GM21381 (cell line): ENCODE data around the gene MYH7.
"Not testable (repeated sequence)": the region's sequence is repeated elsewhere in the genome, so short reads cannot be mapped to it uniquely, and the experiment has no call there.

Experiments used
- ATAC-seq: cut with Tn5 transposase; IDR thresholded peaks from one replicate; pipeline ENCODE4 v1.9.1; 2021; ENCODE audit warnings: mild to moderate bottlenecking, moderate library complexity; ENCODE audit not compliant: unreplicated experiment

Gene MYH7

DNA sequence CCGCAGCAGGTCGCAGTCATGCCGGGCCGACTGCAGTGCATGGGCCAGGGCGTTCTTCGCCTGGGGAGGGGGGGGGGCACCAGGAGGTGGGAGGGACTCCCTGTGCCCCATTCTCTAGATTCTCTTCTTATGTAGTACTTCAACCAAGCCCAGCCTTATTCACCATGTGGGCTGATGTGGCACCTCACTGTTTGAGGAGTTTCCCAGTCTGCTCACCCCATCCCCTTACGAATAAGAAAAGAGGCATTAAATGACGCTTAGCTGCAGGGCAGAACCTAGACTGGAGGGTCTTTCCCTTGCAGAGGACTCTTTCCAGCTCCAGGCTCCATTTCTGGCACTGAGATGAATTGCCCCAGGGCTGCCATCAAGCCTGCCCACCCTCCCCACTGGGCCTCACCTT is 46.5 kb downstream of the MYH7 start:
- no peak for ATAC-seq

DNA sequence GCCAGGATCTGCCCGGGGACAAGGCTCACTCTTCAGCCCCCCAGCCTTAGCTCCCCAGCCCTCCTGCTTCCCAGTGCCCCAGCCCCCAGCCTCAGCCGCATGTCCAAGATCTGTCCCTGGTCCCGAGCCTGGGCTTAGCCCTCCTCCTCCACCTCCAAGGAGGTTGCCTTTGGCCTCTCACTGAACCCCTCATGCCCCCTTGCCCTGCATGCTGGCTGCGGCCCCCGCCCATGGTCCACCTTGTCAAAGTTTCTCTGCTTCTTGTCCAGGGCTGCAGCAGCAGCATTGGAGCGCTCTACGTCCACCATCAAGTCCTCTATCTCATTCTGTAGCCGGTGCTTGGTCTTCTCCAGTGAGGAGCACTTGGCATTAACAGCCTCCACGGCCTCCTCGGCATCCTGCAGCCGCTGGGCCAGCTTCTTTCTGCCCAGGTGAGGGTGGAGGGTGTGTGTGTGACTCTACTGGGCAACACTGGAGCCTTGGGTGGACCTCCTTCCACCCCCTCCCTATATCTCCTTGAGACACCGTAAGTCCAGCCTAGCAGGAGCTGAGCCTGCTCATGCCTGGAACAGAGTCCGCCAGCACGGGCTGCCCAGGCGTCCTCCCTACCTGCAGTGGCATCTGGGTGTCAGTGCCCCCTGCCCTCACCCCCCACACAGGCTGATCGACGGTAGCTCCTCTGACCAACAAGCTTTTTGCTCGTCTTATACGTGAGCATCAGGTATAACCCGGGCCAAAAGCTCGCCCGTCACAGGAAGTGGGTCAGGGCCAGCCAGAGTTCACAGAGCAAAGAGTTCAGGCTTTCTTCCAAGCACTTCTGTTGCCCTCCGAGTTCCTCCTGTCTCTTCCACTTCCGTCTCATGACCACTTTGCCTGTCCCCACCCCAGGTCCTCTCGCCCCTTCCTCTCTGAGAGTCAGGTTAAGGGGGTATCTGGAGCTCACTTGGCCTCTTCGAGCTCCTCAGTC is 47.3 kb downstream of the MYH7 start:
- ATAC-seq, result no peak

DNA sequence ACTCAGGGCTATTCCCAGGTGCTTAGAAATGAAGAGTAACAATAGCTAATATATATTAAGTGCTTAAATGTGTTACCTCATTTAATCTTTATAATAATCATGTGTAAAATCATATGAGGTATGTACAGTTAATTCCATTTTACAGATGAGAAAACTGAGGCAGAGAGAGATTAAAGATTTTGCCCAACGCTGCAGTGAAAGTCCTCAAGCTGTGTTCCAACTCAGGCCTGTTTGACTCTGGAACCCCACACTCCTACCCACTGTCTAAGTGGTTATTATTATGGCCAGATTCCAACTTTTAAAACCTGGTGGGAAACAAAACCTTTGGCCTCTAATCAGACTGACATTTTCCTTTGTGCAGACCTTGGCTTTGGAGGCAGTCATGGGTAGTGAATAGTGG is 48.5 kb downstream of the MYH7 start:
- ATAC-seq, result no peak

DNA sequence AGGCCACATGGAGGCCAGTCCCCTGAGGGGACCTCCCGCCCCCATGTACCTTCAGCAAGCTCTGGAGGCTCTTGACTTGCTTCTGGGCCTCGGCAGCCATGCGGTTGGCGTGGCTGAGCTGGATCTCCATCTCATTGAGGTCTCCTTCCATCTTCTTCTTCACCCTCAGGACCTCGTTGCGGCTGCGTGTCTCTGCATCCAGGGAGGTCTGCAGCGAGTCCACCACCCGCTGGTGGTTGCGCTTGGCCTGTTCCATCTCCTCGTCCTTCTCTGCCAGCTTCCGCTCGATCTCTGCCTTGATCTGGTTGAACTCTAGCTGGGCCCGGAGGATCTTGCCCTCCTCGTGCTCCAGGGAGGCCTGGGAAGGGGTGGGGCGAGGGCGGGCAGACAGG is 49.2 kb downstream of the MYH7 start:
- not testable (repeated sequence) for ATAC-seq

DNA sequence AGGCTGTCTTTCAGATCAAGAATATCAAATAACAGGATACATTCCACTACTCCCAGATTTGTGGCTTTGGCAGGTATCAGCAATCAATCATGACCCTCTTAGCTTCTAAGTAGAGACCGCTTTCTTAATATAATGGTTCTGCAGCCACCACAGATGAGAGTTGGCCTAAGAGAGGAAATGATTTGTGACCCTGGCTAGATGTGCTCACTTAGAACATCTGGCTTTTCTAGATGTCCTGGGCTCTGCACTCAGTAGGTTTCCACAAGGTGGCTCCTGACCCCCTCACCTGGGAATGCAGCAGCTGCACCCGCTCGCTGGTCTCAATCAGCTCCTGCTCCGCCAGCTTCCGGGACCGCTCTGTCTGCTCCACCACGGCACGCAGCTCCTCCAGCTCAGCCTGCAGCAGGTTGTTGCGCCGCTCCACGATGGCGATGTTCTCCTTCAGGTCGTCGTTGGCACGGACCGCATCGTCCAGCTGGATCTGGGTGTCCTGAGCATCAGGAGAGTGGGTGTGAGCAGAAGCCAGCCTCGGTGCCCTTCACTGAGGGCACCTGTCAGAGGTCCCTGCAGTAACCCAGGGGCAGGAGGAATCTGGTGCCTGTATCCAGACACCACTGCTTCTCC is 49.7 kb downstream of the MYH7 start:
- no peak for ATAC-seq

DNA sequence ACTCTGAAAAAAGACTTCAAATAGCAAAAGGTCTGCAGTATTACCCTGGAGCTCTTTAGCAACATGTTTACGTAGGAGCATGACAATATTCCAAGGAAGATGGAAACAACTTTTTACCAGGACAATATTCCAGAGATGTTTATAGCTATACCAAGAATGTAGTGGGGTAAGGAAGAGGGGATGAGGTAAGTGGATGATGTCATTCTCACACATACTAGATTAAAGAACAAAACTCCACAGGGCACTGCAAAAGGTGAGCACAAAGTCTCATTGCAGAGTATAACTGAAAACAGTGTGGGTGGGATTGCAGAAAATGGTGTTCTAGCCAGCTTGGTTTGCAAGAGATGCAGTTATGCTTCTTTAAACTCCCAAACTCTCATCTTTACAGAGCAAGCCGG is 50.2 kb downstream of the MYH7 start:
- ATAC-seq, result no peak

DNA sequence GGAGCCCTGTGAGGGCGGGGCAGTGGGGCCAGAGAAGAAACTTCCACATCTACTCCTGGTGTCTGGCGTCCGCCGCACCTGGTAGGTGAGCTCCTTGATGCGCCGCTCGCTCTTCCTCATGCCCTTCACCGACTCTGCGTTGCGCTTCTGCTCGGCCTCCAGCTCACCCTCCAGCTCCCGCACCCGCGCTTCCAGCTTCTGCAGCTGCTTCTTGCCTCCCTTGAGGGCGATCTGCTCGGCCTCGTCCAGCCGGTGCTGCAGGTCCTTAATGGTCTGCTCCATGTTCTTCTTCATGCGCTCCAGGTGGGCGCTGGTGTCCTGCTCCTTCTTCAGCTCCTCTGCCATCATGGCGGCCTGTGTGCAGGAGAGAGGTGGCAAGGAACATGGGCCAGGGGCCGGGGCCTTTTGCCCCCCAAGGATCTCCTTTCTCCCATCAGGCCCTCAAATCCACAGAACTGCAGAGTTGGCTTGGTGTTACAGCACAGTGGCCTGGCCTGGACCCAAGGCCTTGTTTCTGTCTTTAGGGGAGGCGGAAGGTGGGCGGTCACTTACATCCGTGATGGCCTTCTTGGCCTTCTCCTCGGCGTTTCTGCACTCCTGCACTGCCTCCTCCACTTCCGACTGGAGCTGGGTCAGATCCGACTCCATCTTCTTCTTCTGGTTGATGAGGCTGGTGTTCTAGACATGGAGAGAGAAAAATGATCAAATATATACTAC is 50.9 kb downstream of the MYH7 start:
- no peak for ATAC-seq

DNA sequence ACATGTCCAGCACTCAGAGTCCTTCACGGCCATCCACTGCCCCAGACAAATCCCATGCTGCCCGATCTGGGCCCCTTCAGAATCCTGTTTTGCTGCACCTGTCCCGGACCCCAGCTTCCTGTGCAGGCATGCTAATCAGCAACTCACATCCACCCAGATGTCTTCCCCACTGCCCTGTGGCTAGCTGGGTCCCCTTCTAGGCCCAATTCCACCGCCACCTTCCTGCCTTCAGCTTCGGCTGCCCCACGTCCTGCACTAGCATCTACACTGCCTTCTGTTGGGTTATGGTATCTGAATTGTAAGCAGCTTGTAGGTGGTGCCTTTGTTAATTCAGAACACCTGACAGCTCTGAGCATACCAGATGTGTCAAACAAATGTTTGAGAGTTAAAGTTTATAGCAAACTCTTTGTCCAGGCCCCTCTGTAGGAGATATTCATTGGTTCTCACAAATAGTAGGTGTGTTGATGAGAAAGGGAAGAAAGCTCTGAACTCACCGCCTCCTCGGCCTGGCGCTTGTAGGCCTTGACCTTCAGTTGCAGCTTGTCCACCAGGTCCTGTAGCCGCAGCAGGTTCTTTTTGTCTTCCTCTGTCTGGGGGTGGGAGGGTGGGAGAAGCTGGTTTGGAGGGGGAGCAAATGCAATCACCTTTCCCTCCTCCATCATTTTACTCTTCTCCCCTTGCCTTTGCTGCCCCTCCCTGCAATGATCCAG is 52.6 kb downstream of the MYH7 start:
- no peak for ATAC-seq

DNA sequence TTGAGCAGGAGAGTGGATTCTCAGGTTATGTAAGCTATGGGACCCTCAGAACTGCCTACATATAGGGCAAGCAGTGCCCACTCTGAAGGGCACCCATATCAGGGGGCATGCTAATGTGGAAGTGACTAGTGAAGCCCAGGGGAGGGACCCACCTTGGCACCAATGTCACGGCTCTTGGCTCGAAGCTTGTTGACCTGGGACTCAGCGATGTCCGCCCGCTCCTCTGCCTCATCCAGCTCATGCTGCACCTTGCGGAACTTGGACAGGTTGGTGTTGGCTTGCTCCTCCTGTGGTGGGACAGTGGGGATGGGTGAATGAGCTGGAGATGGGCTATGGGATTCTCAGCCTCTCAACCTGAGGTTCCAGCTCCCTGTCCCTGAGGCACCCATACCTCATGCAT is 53.2 kb downstream of the MYH7 start:
- no peak for ATAC-seq

DNA sequence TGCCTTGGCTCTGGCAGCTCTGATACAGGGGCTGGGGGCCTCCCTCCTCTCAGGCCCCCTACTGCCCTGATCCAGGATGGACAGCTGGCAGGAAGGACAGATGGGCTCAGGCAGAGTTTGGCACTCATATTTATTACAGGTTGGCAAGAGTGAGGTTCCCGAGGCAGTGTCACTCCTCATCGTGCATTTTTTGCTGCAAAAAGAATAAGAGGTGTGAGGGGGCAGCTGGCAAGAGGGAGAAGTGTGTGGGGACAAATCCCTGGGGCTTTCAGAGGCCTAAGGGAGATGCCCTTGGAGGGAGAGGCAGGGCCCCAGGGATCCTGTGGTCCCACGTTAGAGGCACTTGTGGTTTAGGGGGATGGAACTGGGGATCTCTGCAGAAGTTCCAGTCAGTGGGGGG is 53.6 kb downstream of the MYH7 start:
- no peak for ATAC-seq

DNA sequence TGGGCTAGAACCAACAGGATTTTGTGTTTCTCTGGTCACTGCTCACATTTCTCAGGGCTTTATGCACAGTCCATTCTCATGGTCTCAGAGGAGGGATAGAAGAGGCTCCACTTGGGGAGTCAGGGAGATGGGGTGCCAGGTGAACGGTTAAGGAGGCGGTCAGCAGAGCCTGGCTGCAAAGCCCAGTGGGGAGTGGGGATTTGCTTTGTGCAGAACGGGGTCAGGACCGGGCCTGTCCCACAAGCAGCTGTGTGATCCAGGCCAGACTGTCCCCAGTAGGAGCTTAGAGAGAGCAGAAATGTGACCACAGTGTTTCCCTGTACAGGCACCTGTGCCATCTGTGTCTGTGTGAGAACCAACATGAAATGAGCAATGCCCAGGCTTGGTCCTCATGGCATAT is 54.5 kb downstream of the MYH7 start:
- no peak for ATAC-seq

DNA sequence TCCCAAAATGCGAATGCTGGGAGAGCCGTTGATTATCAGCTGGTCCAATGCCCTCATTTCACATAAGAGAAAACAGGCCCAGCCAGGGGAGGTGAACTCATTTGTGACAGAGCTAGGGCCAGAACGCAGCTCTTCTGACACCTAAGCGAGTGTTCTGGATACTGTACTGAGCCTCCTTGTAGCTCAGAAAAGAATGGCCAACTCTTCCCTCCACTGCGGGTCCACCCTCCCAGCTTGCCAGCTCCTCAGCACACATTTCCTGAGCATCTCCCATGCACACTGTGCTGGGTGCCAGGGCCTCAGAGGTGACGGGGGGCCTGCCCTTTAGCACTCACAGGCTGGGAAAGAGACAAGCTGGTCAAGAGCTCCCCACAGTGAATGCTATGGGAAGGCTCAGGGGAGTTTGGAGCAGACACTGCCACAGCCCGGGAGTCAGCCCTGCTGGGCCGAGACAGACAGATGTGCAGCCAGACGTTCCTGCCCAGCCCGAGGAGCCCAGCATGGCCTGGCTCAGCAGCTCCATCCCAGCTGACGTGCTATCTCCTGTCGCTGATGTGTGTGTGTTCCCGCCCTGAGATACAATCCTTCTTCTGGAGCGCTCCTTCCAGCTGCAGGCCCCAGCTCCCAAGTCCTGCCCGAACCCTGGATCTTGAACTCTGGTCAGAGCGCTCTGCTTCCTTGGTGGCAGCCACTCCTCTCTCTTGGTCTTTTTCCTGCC is 55.1 kb downstream of the MYH7 start:
- no peak for ATAC-seq

DNA sequence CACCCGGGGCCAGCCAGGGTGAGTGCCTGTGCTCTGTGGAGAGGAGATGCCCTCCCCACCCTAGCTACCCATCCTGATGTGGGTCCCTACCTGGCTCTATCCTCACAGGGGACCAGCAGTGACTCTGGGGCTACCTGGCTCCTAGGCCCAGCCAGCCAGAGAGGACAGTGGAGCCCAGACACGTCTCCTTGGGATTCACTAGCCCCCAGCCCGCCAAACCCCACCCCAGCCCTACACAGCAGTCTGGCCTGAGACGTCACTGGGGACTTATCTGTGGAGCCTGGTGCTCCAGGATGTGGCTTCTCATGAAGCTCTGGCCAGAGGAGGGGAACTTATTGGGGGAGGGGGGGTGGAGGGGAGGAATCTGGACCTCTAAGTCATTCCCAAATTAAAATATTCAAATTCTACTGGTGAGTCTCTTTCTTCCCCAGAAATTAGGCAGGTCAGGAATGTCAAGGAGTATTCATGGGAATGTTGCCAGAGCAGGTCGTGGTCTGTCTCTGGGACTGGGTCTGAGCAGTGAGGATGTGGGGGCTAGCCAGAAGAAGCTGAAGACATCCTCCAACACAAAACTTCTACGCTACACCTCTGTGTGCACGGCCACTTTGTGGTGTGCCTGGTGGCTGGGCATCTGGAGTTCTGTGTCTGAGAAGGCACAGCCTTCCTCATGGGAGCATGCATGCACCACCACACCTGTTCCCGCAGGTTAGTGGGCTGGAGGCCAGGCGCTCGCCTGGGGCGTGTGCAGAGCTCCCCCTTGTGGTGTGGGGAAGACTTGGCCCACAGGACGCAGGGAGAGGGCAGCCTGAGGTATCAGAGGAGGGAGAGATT is 55.9 kb downstream of the MYH7 start:
- ATAC-seq, result no peak

DNA sequence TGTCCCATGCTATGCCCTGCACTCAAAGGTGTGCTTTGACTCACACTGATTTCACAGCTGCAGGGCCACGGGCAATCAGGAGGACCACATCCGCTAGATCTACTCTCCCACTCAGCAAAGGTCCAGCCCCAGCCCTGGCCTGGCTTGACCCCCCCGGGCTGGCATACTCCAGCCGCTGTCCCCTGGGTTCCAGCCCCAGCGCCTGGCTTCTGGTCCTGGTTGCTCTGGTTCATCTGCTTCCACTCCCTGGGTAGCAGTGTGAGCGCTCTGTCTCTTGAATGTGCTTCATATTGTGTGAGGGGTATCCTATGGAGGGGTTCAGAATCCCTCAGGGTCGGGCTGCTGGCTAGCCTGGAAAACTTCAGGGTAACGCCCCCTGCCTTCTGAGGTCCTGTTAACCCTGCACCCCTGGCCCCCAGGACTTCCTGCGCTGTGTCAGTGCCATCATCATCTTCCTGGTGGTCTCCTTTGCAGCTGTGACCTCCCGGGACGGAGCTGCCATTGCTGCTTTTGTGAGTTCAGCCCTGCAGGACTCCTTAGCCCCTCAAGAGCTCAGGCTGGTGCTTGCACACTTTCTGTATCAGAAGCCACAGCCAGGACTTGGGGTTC is 56.7 kb downstream of the MYH7 start:
- ATAC-seq, result no peak

DNA sequence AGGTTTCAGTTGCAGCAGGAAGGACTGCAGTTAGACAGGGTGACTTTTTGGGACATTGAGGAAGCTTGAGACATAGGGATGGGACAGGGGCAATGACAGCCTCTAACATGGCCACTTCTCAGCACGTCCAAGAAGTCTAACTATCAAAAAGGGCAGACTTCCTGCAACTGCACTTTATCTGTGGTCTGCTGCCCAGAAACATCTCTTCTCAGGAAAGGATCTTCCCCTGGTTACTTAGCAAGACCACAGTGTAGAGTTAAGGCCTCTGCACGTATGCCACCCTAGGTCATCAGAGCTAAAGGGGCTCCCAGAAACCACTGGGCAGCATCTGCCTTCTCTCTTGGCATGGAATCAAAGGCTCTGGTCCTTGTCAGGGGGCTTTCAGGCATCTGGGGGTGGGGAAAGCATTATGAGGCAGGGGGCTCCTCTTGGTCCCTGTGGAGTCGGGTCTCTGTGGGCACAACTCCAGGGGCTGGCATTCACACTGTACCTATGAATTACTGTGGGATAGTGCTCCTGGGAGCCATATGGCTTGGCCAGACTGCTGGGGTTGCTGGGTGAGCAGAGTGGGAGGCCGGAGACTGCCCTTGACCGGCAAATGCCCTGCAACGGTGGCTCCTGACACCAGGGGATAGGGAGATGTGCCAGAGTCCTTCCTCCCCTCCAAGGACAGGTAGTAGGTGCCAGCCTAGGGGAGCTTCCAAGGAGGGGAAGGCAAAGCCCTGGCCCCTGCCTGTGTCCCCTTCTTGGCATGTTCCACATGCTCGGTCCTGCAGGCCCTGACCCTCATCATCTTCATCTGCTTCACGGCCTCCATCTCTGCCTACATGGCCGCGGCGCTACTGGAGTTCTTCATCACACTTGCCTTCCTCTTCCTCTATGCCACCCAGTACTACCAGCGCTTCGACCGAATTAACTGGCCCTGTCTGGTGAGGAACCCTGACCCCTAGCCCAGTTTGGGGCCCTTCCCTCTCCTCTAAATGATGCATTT is 57.6 kb downstream of the MYH7 start:
- ATAC-seq, result no peak

DNA sequence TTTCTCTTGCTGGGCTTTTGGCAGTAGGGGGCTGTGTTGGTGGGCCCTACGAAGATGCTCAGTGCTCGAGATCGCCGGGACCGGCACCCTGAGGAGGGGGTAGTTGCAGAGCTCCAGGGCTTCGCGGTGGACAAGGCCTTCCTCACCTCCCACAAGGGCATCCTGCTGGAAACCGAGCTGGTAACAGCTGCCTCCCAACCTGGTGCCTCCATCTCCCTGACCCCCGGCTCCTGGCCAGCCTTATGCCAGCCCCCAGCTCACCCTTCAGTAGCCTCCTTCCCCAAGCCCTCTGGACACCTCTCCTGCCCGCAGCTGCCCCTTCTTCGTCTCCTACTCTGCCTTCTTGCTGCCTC is 58.3 kb downstream of the MYH7 start:
- ATAC-seq, result no peak

DNA sequence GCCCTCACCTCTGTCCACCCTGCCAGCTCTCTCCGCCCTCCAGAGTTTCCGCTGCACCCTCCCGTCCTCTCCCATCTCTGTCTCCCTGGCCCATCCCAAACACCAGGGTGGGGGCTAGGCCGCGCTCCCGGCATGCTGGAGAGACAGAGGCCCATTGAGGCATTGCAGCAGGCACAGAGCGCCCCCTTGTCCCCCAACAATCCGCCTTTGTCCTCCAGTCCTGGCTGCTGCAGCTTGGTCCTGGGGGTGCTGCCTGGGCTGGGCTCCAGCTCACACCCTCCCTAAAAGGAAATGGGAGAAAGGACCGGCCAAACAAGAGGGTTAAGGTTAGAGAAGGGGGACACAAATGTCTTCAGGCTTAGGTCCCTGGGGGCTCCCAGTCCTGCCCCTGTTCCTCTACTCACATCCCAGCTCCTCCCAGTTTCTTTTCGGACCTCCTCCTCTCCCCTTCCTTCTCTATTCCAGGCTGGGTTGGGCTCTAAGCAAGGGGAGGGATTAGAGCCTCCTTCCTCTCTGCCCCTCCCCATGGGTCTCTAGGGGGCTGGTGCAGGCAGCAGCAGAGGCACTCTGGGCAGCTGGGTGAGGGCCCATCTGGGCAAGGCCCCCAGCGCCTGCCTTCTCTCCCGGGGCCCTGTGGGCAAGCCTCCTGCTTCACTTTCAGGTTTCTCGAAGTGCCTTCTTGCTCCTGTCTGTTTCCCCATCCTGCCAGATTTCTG is 58.8 kb downstream of the MYH7 start, which contains the start of gene CMTM5:
CMTM5 (plus strand) TSS at position 565 of the 716 bp plus-strand sequence. CDS start 206 bp downstream, outside the sequence.
- no peak for ATAC-seq
